Adipose tissue (tissue), 3 donors: ENCODE data around the gene NANOS1. TPM values are rescaled to one million over a fixed set of nuclear protein-coding genes. Genes with fewer than 3 reads are reported as not detected.

ENCODE experiments used
- H3K27ac ChIP-seq: one replicate; pipeline ENCODE4 v1.5.1; 2013; ENCODE audit warnings: low read depth, low read length
- WGBS, 3 donors: extraction: QIAGEN DNeasy Blood & Tissue Kit; methylation state at CpG; one replicate each; pipeline ENCODE4 v1.1.7; 2013; 5-methylcytosine and 5-hydroxymethylcytosine counted together
- polyA plus RNA-seq, 3 donors: library from polyadenylated mRNA; stranded (reverse); fragments of 200-250 nt; gene quantifications; one replicate each; pipeline ENCODE4 v1.2.3, GENCODE V29; 2013
- donor health status: healthy with polysubstance abuse.
- donor health status: Bipolar disorder and iron deficiency.
- donor health status: healthy.

NANOS1 gene
- polyA plus RNA-seq, 3 donors = 1.6 to 6.8 (median 3.5) TPM

GRCh38 chr10:119045561-119045960 lies 16.0 kb downstream of the NANOS1 start:
- H3K27ac ChIP-seq = no peak overlapping the region
- 86 to 97% (median 95%) methylated on average over 7 of the region's 7 CpGs for WGBS, 3 donors

- WGBS, 3 donors = 93 to 99% (median 95%) methylated on average over 5 of the region's 5 CpGs
- H3K27ac ChIP-seq = no peak overlapping the region
Observed at GRCh38 chr10:119049361-119049760, 19.8 kb downstream of the NANOS1 start.

- 96 to 98% (median 97%) methylated on average over 14 of the region's 14 CpGs for WGBS, 3 donors
Observed at GRCh38 chr10:119049777-119050176, 20.3 kb downstream of the NANOS1 start.

GRCh38 chr10:119051775-119052174 lies 22.3 kb downstream of the NANOS1 start:
- no peak overlapping the region for H3K27ac ChIP-seq
- 89 to 90% (median 90%) methylated on average over 3 of the region's 3 CpGs for WGBS, 3 donors

More at GRCh38 chr10:119049777-119050176, 20.3 kb downstream of the NANOS1 start:
- no peak overlapping the region for H3K27ac ChIP-seq

- no peak overlapping the region for H3K27ac ChIP-seq
- 89 to 97% (median 95%) methylated on average over 1 of the region's 1 CpG for whole genome bisulfite sequencing, 3 donors
Observed at GRCh38 chr10:119055472-119055871, 26.0 kb downstream of the NANOS1 start.

GRCh38 chr10:119058010-119058409 lies 28.5 kb downstream of the NANOS1 start:
- 89 to 91% (median 91%) methylated on average over 11 of the region's 11 CpGs for WGBS, 3 donors
- H3K27ac ChIP-seq = no peak overlapping the region

GRCh38 chr10:119059557-119059956 lies 30.0 kb downstream of the NANOS1 start:
- no peak overlapping the region for H3K27ac ChIP-seq
- WGBS, 3 donors = 82 to 87% (median 82%) methylated on average over 4 of the region's 4 CpGs

- no peak overlapping the region for H3K27ac ChIP-seq
- 91 to 94% (median 91%) methylated on average over 1 of the region's 1 CpG for WGBS, 3 donors
Observed at GRCh38 chr10:119060107-119060506, 30.6 kb downstream of the NANOS1 start.

GRCh38 chr10:119061352-119061751 lies 31.8 kb downstream of the NANOS1 start:
- 66 to 86% (median 79%) methylated on average over 1 of the region's 1 CpG for WGBS, 3 donors
- no peak overlapping the region for H3K27ac ChIP-seq

GRCh38 chr10:119061926-119062325 lies 32.4 kb downstream of the NANOS1 start:
- H3K27ac ChIP-seq = no peak overlapping the region
- 94 to 99% (median 94%) methylated on average over 2 of the region's 2 CpGs for WGBS, 3 donors

- 92 to 96% (median 95%) methylated on average over 9 of the region's 9 CpGs for WGBS, 3 donors
- H3K27ac ChIP-seq = no peak overlapping the region
Observed at GRCh38 chr10:119070395-119071165, 41.1 kb downstream of the NANOS1 start.

GRCh38 chr10:119073584-119073983 lies 44.1 kb downstream of the NANOS1 start:
- no peak overlapping the region for H3K27ac ChIP-seq
- WGBS, 3 donors = 66 to 79% (median 72%) methylated on average over 6 of the region's 6 CpGs

- H3K27ac ChIP-seq = no peak overlapping the region
- 20 to 33% (median 30%) methylated on average over 10 of the region's 10 CpGs for WGBS, 3 donors
Observed at GRCh38 chr10:119078422-119079179, 49.1 kb downstream of the NANOS1 start.

GRCh38 chr10:119079599-119080520 lies 50.3 kb downstream of the NANOS1 start:
- WGBS, 3 donors = 0% methylated on average over 45 to 48 of the region's 48 CpGs

GRCh38 chr10:119080521-119081259 lies 51.2 kb downstream of the NANOS1 start, which contains the start of gene EIF3A:
Gene EIF3A (minus strand): TSS chr10:119080817. CDS start chr10:119080676, 141 bp downstream.
- peak within 1 kb of the TSS; percentile 96 for H3K27ac ChIP-seq
- WGBS, 3 donors = 0 to 1% (median 0%) methylated on average over 60 to 74 of the region's 74 CpGs

More at GRCh38 chr10:119079599-119080520, 50.3 kb downstream of the NANOS1 start:
- H3K27ac ChIP-seq = peak overlapping the region; percentile 96
